Measurements from ENCODE around the gene STPG3. TPM values are rescaled to one million over a fixed set of nuclear protein-coding genes. Genes with fewer than 3 reads are reported as not detected.

The STPG3 gene
- total RNA-seq, 4 donors from 2014 or later: not detected

DNA sequence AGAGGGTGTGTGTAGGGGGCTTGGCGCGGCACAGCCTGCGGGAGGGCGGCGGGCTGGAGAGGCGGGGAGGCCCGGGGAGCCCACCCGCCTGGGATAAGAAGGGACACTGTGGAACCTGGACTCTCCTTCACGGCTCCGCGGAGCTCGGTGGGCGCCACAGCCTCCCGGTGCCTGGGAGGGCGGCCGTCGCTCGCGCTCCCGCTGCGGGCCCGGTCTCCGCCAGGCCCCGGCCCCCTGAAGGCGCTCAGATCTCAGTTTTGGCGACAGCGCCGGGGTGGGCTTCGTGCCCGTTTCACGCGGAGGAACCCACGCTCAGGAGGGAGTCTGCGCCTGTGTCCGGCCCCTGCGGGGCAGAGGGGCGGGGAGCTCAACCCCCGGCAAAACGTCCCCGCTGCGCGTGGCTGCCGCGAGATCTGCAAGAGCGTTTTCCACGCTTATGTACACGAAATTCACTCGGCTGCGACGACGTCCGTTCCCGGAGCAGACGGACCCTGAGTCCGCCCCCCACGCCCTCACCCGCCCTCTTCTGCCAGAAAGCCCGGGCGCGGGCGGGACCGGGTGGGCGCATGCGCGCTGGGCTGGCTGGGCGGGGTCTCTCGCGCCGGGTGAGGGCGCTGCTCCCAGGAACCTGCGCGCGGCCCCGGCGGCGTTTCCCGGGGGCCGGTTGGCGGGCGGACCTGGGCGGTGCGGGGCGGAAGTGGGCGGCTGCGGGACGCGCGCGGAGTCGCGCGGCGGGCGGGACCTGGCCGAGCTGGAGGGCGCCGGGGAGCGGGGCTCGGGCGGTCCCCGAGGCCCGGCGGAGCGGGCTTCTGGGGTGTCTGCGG, 3.8 kb downstream of the STPG3 start, which contains the start of gene NELFB:
Gene NELFB, plus strand, starts transcription at position 704 of the 824 bp plus-strand sequence.
- WGBS, 2 donors: 4 to 8% methylated on average over 6 to 22 of the region's 105 CpGs
- H3K27me3 ChIP-seq: peaks cover 0 to 6% (median 0%) of the 10 kb centered on the region in 4 donors
- peak within 1 kb of the TSS; percentile 75 to 100 (median 92) for H3K4me3 ChIP-seq
- TF ChIP-seq, protein P1, sequence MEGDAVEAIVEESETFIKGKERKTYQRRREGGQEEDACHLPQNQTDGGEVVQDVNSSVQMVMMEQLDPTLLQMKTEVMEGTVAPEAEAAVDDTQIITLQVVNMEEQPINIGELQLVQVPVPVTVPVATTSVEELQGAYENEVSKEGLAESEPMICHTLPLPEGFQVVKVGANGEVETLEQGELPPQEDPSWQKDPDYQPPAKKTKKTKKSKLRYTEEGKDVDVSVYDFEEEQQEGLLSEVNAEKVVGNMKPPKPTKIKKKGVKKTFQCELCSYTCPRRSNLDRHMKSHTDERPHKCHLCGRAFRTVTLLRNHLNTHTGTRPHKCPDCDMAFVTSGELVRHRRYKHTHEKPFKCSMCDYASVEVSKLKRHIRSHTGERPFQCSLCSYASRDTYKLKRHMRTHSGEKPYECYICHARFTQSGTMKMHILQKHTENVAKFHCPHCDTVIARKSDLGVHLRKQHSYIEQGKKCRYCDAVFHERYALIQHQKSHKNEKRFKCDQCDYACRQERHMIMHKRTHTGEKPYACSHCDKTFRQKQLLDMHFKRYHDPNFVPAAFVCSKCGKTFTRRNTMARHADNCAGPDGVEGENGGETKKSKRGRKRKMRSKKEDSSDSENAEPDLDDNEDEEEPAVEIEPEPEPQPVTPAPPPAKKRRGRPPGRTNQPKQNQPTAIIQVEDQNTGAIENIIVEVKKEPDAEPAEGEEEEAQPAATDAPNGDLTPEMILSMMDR (IDR thresholded peaks at IDR 0.05): peak in 3 of 6 experiments; percentile 6 to 49 (median 15)
- peak in 2 of 4 donors; percentile 43 to 57 for TF ChIP-seq POLR2A (IDR thresholded peaks at IDR 0.05)
- intact Hi-C loops (cut with DNase I): no loop called here
- H3K4me1 ChIP-seq: peaks cover 18 to 40% (median 23%) of the 10 kb centered on the region in 3 donors
- no peaks in the 10 kb centered on the region for H3K9me3 ChIP-seq
- DNase-seq: no peak
- peaks cover 4 to 35% (median 7%) of the 10 kb centered on the region in 3 donors for H3K36me3 ChIP-seq
- H3K27ac ChIP-seq: peak within 1 kb of the TSS; percentile 80 to 95 (median 89)

- Histone ChIP-seq H3K27ac (peak overlapping the region; percentile 80 to 95 (median 86)), H3K27me3 (peaks cover 0 to 6% (median 0%) of the 10 kb centered on the region in 4 donors), H3K4me3 (peak overlapping the region; percentile 75 to 100 (median 92)), H3K9me3 (no peaks in the 10 kb centered on the region), H3K36me3 (peaks cover 4 to 43% (median 7%) of the 10 kb centered on the region in 3 donors), H3K4me1 (peaks cover 18 to 40% (median 23%) of the 10 kb centered on the region in 3 donors)
- TF ChIP-seq, protein P1 (IDR thresholded peaks at IDR 0.05): no peak
- TF ChIP-seq POLR2A (IDR thresholded peaks at IDR 0.05): no peak
- no peak for DNase-seq
- intact Hi-C loops (cut with DNase I): no loop called here
- no CpG with 5 or more reads among the region's 51 CpGs for WGBS, 2 donors
These were observed 4.5 kb downstream of the STPG3 start for GRCh38 chr9:137255448-137256114.

- Histone ChIP-seq H3K27me3 (no peaks in the 10 kb centered on the region), H3K9me3 (no peaks in the 10 kb centered on the region), H3K4me3 (peak overlapping the region; percentile 75 to 100 (median 92)), H3K27ac (no peak overlapping the region), H3K4me1 (peaks cover 18 to 40% (median 23%) of the 10 kb centered on the region in 3 donors), H3K36me3 (peaks cover 4 to 48% (median 7%) of the 10 kb centered on the region in 3 donors)
- no peak for TF ChIP-seq POLR2A (IDR thresholded peaks at IDR 0.05)
- TF ChIP-seq, protein P1 (IDR thresholded peaks at IDR 0.05): no peak
- no peak for DNase-seq
- WGBS, 2 donors: 85% methylated on average over 8 to 11 of the region's 15 CpGs
- intact Hi-C loops (cut with DNase I): no loop called here
These were observed 5.3 kb downstream of the STPG3 start for GRCh38 chr9:137256362-137256761.

DNA sequence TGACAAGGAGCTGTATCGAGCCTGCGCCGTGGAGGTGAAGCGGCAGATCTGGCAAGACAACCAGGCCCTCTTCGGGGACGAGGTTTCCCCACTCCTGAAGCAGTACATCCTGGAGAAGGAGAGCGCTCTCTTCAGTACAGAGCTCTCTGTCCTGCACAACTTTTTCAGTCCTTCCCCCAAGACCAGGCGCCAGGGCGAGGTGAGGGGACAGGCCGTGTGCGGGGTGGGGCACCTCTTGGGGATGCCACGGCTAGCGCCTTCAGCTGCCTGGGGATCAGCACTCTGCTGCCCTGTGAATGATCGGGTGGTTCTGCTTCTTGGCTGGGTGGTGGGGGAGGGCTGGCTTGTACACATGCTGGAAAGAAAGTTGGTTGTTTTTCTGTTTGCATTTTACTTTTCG, 5.8 kb downstream of the STPG3 start:
- Histone ChIP-seq H3K4me3 (peak overlapping the region in 1 of 4 donors; percentile 99), H3K36me3 (peaks cover 4 to 50% (median 7%) of the 10 kb centered on the region in 3 donors), H3K27me3 (no peaks in the 10 kb centered on the region), H3K27ac (no peak overlapping the region), H3K9me3 (no peaks in the 10 kb centered on the region), H3K4me1 (peaks cover 18 to 40% (median 23%) of the 10 kb centered on the region in 3 donors)
- intact Hi-C loops (cut with DNase I): no loop called here
- no peak for TF ChIP-seq POLR2A (IDR thresholded peaks at IDR 0.05)
- TF ChIP-seq, protein P1 (IDR thresholded peaks at IDR 0.05): no peak
- DNase-seq: no peak
- WGBS, 2 donors: 92 to 93% methylated on average over 11 to 15 of the region's 15 CpGs
